ENCODE measurements around the gene NFIA.

Gene NFIA

GRCh38 chr1:61215676-61216289 is 133.4 kb downstream of the NFIA start:
- DNase-seq (ENCODE audit: low read depth): no peak

- no peak for DNase-seq (ENCODE audit: low read depth)
Observed at GRCh38 chr1:61220536-61220935, 138.2 kb downstream of the NFIA start.

- no peak for DNase-seq (ENCODE audit: low read depth)
Observed at GRCh38 chr1:61221642-61222041, 139.3 kb downstream of the NFIA start.

- no peak for DNase-seq (ENCODE audit: low read depth)
Observed at GRCh38 chr1:61222240-61222639, 139.9 kb downstream of the NFIA start.

GRCh38 chr1:61223140-61223539 is 140.8 kb downstream of the NFIA start:
- DNase-seq (ENCODE audit: low read depth): no peak

GRCh38 chr1:61224609-61225008 is 142.2 kb downstream of the NFIA start:
- no peak for DNase-seq (ENCODE audit: low read depth)

GRCh38 chr1:61225478-61225877 is 143.1 kb downstream of the NFIA start:
- no peak for DNase-seq (ENCODE audit: low read depth)

GRCh38 chr1:61226791-61227567 is 144.6 kb downstream of the NFIA start:
- no peak for DNase-seq (ENCODE audit: low read depth)

- no peak for DNase-seq (ENCODE audit: low read depth)
Observed at GRCh38 chr1:61227857-61228550, 145.6 kb downstream of the NFIA start.

- DNase-seq (ENCODE audit: low read depth): no peak
Observed at GRCh38 chr1:61230523-61230922, 148.2 kb downstream of the NFIA start.

GRCh38 chr1:61231795-61232194 is 149.4 kb downstream of the NFIA start:
- DNase-seq (ENCODE audit: low read depth): no peak

- DNase-seq (ENCODE audit: low read depth): no peak
Observed at GRCh38 chr1:61233121-61233660, 150.8 kb downstream of the NFIA start.

GRCh38 chr1:61234587-61234919 is 152.2 kb downstream of the NFIA start:
- no peak for DNase-seq (ENCODE audit: low read depth)

- no peak for DNase-seq (ENCODE audit: low read depth)
Observed at GRCh38 chr1:61237147-61237546, 154.8 kb downstream of the NFIA start.

- DNase-seq (ENCODE audit: low read depth): no peak
Observed at GRCh38 chr1:61237659-61238358, 155.4 kb downstream of the NFIA start.

- no peak for DNase-seq (ENCODE audit: low read depth)
Observed at GRCh38 chr1:61238359-61238665, 156.0 kb downstream of the NFIA start.

- DNase-seq (ENCODE audit: low read depth): no peak
Observed at GRCh38 chr1:61240878-61241277, 158.5 kb downstream of the NFIA start.

- no peak for DNase-seq (ENCODE audit: low read depth)
Observed at GRCh38 chr1:61241411-61241838, 159.1 kb downstream of the NFIA start.

- DNase-seq (ENCODE audit: low read depth): no peak
Observed at GRCh38 chr1:61241973-61242381, 159.6 kb downstream of the NFIA start.

GRCh38 chr1:61244114-61244513 is 161.8 kb downstream of the NFIA start:
- DNase-seq (ENCODE audit: low read depth): no peak

- DNase-seq (ENCODE audit: low read depth): no peak
Observed at GRCh38 chr1:61245696-61246400, 163.5 kb downstream of the NFIA start.

All from stimulated activated CD8-positive, alpha-beta memory T cell treated with anti-CD3 and anti-CD28 coated beads, Interleukin-15, amount 100 ng/mL, for 24 hours (primary cell).